ENCODE results near the gene SOX10.

The SOX10 gene

GRCh38 chr22:38016182-38017151, 32.1 kb upstream of the SOX10 start:
- DNase-seq: no peak

GRCh38 chr22:38014083-38014482, 29.7 kb upstream of the SOX10 start:
- no peak for DNase-seq

- no peak for DNase-seq
Observed at GRCh38 chr22:38012604-38013072, 28.3 kb upstream of the SOX10 start.

GRCh38 chr22:38009000-38009806, 24.8 kb upstream of the SOX10 start:
- DNase-seq: no peak

- no peak for DNase-seq
Observed at GRCh38 chr22:38007330-38007902, 23.1 kb upstream of the SOX10 start.

- DNase-seq: no peak
Observed at GRCh38 chr22:38006906-38007305, 22.6 kb upstream of the SOX10 start.

GRCh38 chr22:38005943-38006342, 21.6 kb upstream of the SOX10 start:
- no peak for DNase-seq

GRCh38 chr22:37999640-38000272, 15.4 kb upstream of the SOX10 start:
- DNase-seq: no peak

GRCh38 chr22:37999236-37999635, 14.9 kb upstream of the SOX10 start:
- no peak for DNase-seq

GRCh38 chr22:37998543-37998942, 14.2 kb upstream of the SOX10 start:
- DNase-seq: no peak

- no peak for DNase-seq
Observed at GRCh38 chr22:37996515-37997246, 12.3 kb upstream of the SOX10 start.

GRCh38 chr22:37996079-37996478, 11.7 kb upstream of the SOX10 start:
- DNase-seq: no peak

- DNase-seq: no peak
Observed at GRCh38 chr22:37995460-37995859, 11.1 kb upstream of the SOX10 start.

GRCh38 chr22:37994982-37995381, 10.6 kb upstream of the SOX10 start:
- no peak for DNase-seq

- DNase-seq: peak; percentile 18
Observed at GRCh38 chr22:37994049-37994448, 9.7 kb upstream of the SOX10 start.

- DNase-seq: no peak
Observed at GRCh38 chr22:37991731-37992442, 7.5 kb upstream of the SOX10 start.

- DNase-seq: no peak
Observed at GRCh38 chr22:37990862-37991261, 6.5 kb upstream of the SOX10 start.

- DNase-seq: no peak
Observed at GRCh38 chr22:37990301-37990700, 5.9 kb upstream of the SOX10 start.

GRCh38 chr22:37989146-37990045, 5.0 kb upstream of the SOX10 start:
- DNase-seq: no peak

- no peak for DNase-seq
Observed at GRCh38 chr22:37986371-37986770, 2.0 kb upstream of the SOX10 start.

All from NK-92 treated with Interleukin-12 subunit alpha and Interleukin-12 subunit beta, amount 100 ng/mL, for 24 hours (cell line).